Urinary bladder (tissue), 4 donors: ENCODE measurements around the gene ARHGAP1. TPM values are rescaled to one million over a fixed set of nuclear protein-coding genes. Genes with fewer than 3 reads are reported as not detected.
A peak's percentile ranks its signal among the peaks of the same experiment; 100 is the strongest.
"Not testable (repeated sequence)": the region's sequence is repeated elsewhere in the genome, so short reads cannot be mapped to it uniquely, and the experiment has no call there.

Source experiments
- DNase-seq: peaks from one replicate; pipeline ENCODE4 v3.0.0-alpha.2; 2015; ENCODE audit errors: extremely low spot score
- H3K27ac ChIP-seq: one replicate; pipeline ENCODE4 v1.5.1; 2013; ENCODE audit warnings: low read depth, mild to moderate bottlenecking, moderate library complexity
- H3K36me3 ChIP-seq: one replicate; pipeline ENCODE4 v1.6.1; 2013; ENCODE audit warnings: mild to moderate bottlenecking, moderate library complexity; ENCODE audit not compliant: insufficient read depth
- H3K4me1 ChIP-seq: one replicate; pipeline ENCODE4 v1.6.1; 2013; ENCODE audit warnings: mild to moderate bottlenecking, moderate library complexity; ENCODE audit not compliant: insufficient read depth
- H3K4me3 ChIP-seq: one replicate; pipeline ENCODE4 v1.5.1; 2013; ENCODE audit warnings: low read depth, low read length
- WGBS: extraction: QIAGEN DNeasy Blood & Tissue Kit; methylation state at CpG from one replicate; pipeline ENCODE4 v1.1.7; 2013; 5-methylcytosine and 5-hydroxymethylcytosine counted together
- polyA plus RNA-seq: library from polyadenylated mRNA; stranded (reverse); fragments of 200-250 nt; gene quantifications from one replicate; pipeline ENCODE4 v1.2.3, GENCODE V29; 2013
- total RNA-seq: library from RNA; depleted of rRNA; stranded (reverse); fragments of >200 nt; gene quantifications from one replicate; pipeline ENCODE4 v1.2.3, GENCODE V29; 2014
- donor health status: healthy with polysubstance abuse.
- donor health status: healthy.

The ARHGAP1 gene
- total and polyA plus RNA-seq, 2 donors, result 41.8 to 128 TPM

GRCh38 chr11:46718155-46719019 lies 18.0 kb upstream of the ARHGAP1 start:
- 76% methylated on average over 11 of the region's 11 CpGs for WGBS
- Histone ChIP-seq H3K4me3 (no peak overlapping the region), H3K36me3 (no peaks in the 10 kb centered on the region), H3K4me1 (no peaks in the 10 kb centered on the region), H3K27ac (no peak overlapping the region)
- DNase-seq, result peak; percentile 36

GRCh38 chr11:46717825-46718154 lies 17.4 kb upstream of the ARHGAP1 start:
- not testable (repeated sequence) for H3K4me3 ChIP-seq, H3K36me3 ChIP-seq, H3K27ac ChIP-seq, H3K4me1 ChIP-seq, DNase-seq
- 94% methylated on average over 2 of the region's 2 CpGs for WGBS

- WGBS, result 92% methylated on average over 7 of the region's 7 CpGs
- Histone ChIP-seq H3K4me3 (no peak overlapping the region), H3K4me1 (no peaks in the 10 kb centered on the region), H3K27ac (no peak overlapping the region), H3K36me3 (no peaks in the 10 kb centered on the region)
- no peak for DNase-seq
Observed at GRCh38 chr11:46712874-46713576, 12.6 kb upstream of the ARHGAP1 start.

GRCh38 chr11:46711303-46711702 lies 10.9 kb upstream of the ARHGAP1 start:
- 69% methylated on average over 5 of the region's 5 CpGs for WGBS
- Histone ChIP-seq H3K4me3 (no peak overlapping the region), H3K36me3 (no peaks in the 10 kb centered on the region), H3K27ac (peak overlapping the region; percentile 12), H3K4me1 (no peaks in the 10 kb centered on the region)
- no peak for DNase-seq

GRCh38 chr11:46710821-46711269 lies 10.4 kb upstream of the ARHGAP1 start:
- DNase-seq, result no peak
- Histone ChIP-seq H3K27ac (peak overlapping the region; percentile 12), H3K36me3 (peaks cover 3% of the 10 kb centered on the region), H3K4me1 (peaks cover 1% of the 10 kb centered on the region), H3K4me3 (no peak overlapping the region)
- 39% methylated on average over 10 of the region's 10 CpGs for whole genome bisulfite sequencing

GRCh38 chr11:46709351-46709750 lies 8.9 kb upstream of the ARHGAP1 start:
- H3K27ac ChIP-seq, H3K4me1 ChIP-seq, H3K4me3 ChIP-seq, H3K36me3 ChIP-seq, DNase-seq: not testable (repeated sequence)
- WGBS, result 90% methylated on average over 9 of the region's 9 CpGs

- Histone ChIP-seq H3K36me3 (peaks cover 3% of the 10 kb centered on the region), H3K4me1 (peaks cover 1% of the 10 kb centered on the region), H3K4me3 (no peak overlapping the region), H3K27ac (no peak overlapping the region)
- WGBS, result 88% methylated on average over 7 of the region's 7 CpGs
- DNase-seq, result no peak
Observed at GRCh38 chr11:46706886-46707285, 6.5 kb upstream of the ARHGAP1 start.

- H3K36me3 ChIP-seq, result peaks cover 3% of the 10 kb centered on the region
- DNase-seq, result no peak
- H3K4me3 ChIP-seq, result no peak overlapping the region
- no peak overlapping the region for H3K27ac ChIP-seq
- WGBS, result 97% methylated on average over 31 of the region's 31 CpGs
- H3K4me1 ChIP-seq, result peaks cover 1% of the 10 kb centered on the region
Observed at GRCh38 chr11:46705070-46705688, 4.8 kb upstream of the ARHGAP1 start.

- Histone ChIP-seq H3K27ac (peak overlapping the region; percentile 43), H3K36me3 (peaks cover 3% of the 10 kb centered on the region), H3K4me1 (peaks cover 5% of the 10 kb centered on the region), H3K4me3 (peak overlapping the region; percentile 82)
- whole genome bisulfite sequencing, result under 1% methylated on average over 29 of the region's 29 CpGs
- DNase-seq, result no peak
Observed at GRCh38 chr11:46701078-46701654, 747 bp upstream of the ARHGAP1 start.

GRCh38 chr11:46698597-46698996 lies 1.8 kb downstream of the ARHGAP1 start:
- Histone ChIP-seq H3K36me3 (peaks cover 5% of the 10 kb centered on the region), H3K4me1 (peaks cover 4% of the 10 kb centered on the region), H3K4me3 (no peak overlapping the region), H3K27ac (no peak overlapping the region)
- DNase-seq, result no peak
- WGBS, result 50% methylated on average over 1 of the region's 1 CpG

- DNase-seq, result no peak
- Histone ChIP-seq H3K27ac (no peak overlapping the region), H3K36me3 (peaks cover 5% of the 10 kb centered on the region), H3K4me1 (peaks cover 4% of the 10 kb centered on the region), H3K4me3 (no peak overlapping the region)
- WGBS, result 23% methylated on average over 2 of the region's 2 CpGs
Observed at GRCh38 chr11:46697723-46698122, 2.7 kb downstream of the ARHGAP1 start.

GRCh38 chr11:46697303-46697702 lies 3.1 kb downstream of the ARHGAP1 start:
- peaks cover 4% of the 10 kb centered on the region for H3K4me1 ChIP-seq
- 33% methylated on average over 3 of the region's 3 CpGs for WGBS
- no peak overlapping the region for H3K4me3 ChIP-seq

GRCh38 chr11:46696212-46696558 lies 4.2 kb downstream of the ARHGAP1 start:
- no peak overlapping the region for H3K27ac ChIP-seq
- 53% methylated on average over 11 of the region's 11 CpGs for WGBS
- no peak overlapping the region for H3K4me3 ChIP-seq
- peaks cover 5% of the 10 kb centered on the region for H3K36me3 ChIP-seq
- H3K4me1 ChIP-seq, result peaks cover 4% of the 10 kb centered on the region
- no peak for DNase-seq

More at GRCh38 chr11:46697303-46697702, 3.1 kb downstream of the ARHGAP1 start:
- no peak overlapping the region for H3K27ac ChIP-seq
- no peak for DNase-seq
- peaks cover 5% of the 10 kb centered on the region for H3K36me3 ChIP-seq
